ENCODE results near the gene WRAP73.
A peak's percentile ranks its signal among the peaks of the same experiment; 100 is the strongest.

The WRAP73 gene

GRCh38 chr1:3681231-3681897 lies 31.5 kb upstream of the WRAP73 start:
- no peak for DNase-seq

GRCh38 chr1:3680488-3681230 lies 30.8 kb upstream of the WRAP73 start:
- DNase-seq = no peak

GRCh38 chr1:3679799-3680453 lies 30.0 kb upstream of the WRAP73 start:
- DNase-seq = no peak

- DNase-seq = no peak
Observed at GRCh38 chr1:3679098-3679555, 29.2 kb upstream of the WRAP73 start.

- DNase-seq = no peak
Observed at GRCh38 chr1:3678361-3679097, 28.6 kb upstream of the WRAP73 start.

GRCh38 chr1:3677484-3677883 lies 27.6 kb upstream of the WRAP73 start:
- DNase-seq = no peak

GRCh38 chr1:3676581-3677470 lies 26.9 kb upstream of the WRAP73 start:
- DNase-seq = peak; percentile 44

- DNase-seq = no peak
Observed at GRCh38 chr1:3675436-3675835, 25.5 kb upstream of the WRAP73 start.

- no peak for DNase-seq
Observed at GRCh38 chr1:3674100-3675094, 24.5 kb upstream of the WRAP73 start.

- no peak for DNase-seq
Observed at GRCh38 chr1:3673381-3674099, 23.6 kb upstream of the WRAP73 start.

GRCh38 chr1:3672971-3673361 lies 23.1 kb upstream of the WRAP73 start:
- no peak for DNase-seq

- DNase-seq = no peak
Observed at GRCh38 chr1:3672231-3672970, 22.5 kb upstream of the WRAP73 start.

- no peak for DNase-seq
Observed at GRCh38 chr1:3671371-3672180, 21.7 kb upstream of the WRAP73 start.

GRCh38 chr1:3670823-3671265 lies 20.9 kb upstream of the WRAP73 start:
- no peak for DNase-seq

GRCh38 chr1:3669971-3670431 lies 20.1 kb upstream of the WRAP73 start:
- no peak for DNase-seq

- no peak for DNase-seq
Observed at GRCh38 chr1:3669421-3669821, 19.5 kb upstream of the WRAP73 start.

- DNase-seq = no peak
Observed at GRCh38 chr1:3668585-3669300, 18.8 kb upstream of the WRAP73 start.

- no peak for DNase-seq
Observed at GRCh38 chr1:3668148-3668547, 18.2 kb upstream of the WRAP73 start.

All from activated CD4-positive, alpha-beta T cell treated with anti-CD3 and anti-CD28 coated beads, Interleukin-2, amount 50 U/mL, for 16 hours (primary cell).